HuH-7.5 (cell line): ENCODE results near the gene ESM1.
"Not testable (repeated sequence)": the region's sequence is repeated elsewhere in the genome, so short reads cannot be mapped to it uniquely, and the experiment has no call there.

Source experiments
- DNase-seq: peaks from one replicate; pipeline ENCODE4 v3.0.0; 2011; ENCODE audit warnings: low spot score

The ESM1 gene, protein sequence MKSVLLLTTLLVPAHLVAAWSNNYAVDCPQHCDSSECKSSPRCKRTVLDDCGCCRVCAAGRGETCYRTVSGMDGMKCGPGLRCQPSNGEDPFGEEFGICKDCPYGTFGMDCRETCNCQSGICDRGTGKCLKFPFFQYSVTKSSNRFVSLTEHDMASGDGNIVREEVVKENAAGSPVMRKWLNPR

DNA sequence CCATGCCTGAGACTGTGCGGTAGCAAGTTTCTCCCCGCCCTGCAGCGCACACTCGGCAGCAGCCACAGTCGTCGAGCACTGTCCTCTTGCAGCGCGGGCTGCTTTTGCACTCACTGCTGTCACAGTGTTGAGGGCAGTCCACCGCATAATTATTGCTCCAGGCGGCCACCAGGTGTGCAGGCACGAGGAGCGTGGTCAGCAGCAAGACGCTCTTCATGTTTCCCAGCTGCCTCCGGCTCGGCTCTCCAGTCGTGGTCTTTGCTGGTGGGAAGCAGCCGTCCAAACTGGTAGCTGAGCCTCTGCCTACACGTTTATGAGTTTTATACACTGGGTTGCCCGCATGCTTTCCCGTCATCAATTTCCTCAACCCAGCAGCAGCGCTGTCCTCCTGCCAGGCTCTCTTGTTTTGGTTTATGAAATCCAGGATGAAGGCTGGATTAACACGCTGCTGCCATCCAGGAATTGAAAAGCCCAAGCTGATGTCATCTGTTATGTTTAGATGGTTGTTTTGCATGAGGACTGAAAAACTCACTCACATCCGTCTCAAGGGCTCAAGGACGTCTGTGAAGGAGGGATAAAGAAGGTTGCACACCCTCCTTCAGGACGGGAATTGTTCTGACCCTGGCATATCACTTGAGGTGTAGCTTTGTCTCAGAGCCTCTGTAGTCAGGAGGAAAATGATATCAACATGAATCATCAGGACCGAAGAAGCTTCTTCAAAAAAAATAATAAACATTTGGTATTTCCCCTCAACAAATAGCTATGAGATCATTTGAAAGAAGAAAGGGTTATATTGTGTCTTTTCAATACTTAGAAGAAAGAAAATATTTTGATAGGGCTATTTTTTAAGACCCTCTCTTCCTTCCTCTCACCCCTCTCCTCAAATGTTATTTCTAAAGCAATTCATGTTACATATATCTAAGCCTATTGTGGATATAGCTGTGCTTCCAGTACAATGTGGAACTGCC, at the start of gene ESM1:
TSS of gene ESM1 (minus strand) at position 293 of the 968 bp plus-strand sequence. CDS start at position 217, 76 bp downstream.
- DNase-seq: no peak

DNA sequence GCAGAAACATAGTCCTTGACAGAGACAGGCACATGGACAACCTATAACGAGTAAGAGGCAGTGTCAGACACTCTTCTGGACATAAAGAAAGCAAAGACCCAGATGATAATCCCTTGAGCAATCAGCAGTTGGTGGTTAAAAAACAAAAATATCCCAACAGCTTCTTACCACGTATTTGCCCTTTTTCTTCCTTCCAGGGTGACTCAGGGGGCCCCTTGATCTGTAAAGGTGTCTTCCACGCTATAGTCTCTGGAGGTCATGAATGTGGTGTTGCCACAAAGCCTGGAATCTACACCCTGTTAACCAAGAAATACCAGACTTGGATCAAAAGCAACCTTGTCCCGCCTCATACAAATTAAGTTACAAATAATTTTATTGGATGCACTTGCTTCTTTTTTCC, 48.2 kb upstream of the ESM1 start:
- DNase-seq: no peak

DNA sequence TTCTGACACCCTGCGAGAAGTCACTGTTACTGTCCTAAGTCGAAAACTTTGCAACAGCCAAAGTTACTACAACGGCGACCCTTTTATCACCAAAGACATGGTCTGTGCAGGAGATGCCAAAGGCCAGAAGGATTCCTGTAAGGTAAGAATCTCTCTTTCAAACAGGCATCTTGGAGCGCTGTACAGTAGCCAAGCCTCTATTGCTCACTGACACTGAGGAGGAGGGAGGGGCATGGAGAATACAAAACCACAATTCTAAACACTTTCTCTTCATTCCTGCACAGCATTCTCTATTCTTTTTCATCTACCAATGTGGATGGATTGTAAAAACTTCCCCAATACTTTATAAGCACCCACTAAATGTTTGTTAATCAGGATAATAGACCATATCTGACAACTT, 46.1 kb upstream of the ESM1 start:
- DNase-seq: no peak

DNA sequence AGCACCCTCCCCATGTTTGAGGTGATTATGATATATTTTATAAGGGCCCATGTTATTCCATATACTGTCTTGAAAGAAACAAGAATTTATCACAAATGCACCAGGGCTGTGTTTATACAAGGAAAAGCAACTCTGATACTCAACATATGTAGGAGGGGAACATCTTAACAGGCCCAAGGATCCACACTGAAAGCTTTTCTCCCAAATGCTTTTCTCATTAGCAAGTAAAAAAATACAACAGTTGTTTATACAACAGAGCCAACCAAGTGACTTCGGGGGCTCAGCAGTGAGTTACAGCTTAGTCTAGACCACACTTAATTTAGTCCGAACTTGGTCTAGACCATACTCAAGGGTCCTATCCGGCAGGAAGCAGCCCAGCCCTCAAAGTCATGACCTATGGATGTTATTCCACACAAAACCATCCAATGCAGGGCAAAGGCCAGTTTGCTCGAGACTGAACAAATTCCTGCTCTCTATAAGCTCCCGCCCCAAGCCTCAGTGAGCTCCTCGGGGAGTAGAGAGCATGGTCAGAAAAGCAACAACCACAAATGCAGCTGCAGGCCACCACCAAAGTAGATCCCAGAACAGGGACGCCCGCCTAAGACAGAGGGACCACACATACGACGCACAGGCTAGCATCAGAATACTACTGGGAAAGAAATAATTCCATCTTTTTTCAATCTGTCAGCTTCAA, 45.4 kb upstream of the ESM1 start:
- DNase-seq: no peak

DNA sequence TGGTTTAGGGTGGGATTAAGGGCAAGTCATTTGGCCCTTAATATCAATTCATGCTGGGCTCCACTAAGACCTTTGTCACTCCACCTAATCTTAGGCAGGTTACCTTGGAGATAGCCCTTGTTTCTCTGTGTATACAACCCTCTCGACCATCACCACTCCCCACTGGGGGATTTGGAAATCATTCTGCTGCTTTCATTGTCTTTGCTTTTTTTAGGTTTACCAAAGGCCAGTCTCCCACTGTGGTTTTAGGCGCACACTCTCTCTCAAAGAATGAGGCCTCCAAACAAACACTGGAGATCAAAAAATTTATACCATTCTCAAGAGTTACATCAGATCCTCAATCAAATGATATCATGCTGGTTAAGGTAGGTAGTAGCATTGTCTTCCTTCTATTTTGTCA, 44.8 kb upstream of the ESM1 start:
- DNase-seq: no peak

DNA sequence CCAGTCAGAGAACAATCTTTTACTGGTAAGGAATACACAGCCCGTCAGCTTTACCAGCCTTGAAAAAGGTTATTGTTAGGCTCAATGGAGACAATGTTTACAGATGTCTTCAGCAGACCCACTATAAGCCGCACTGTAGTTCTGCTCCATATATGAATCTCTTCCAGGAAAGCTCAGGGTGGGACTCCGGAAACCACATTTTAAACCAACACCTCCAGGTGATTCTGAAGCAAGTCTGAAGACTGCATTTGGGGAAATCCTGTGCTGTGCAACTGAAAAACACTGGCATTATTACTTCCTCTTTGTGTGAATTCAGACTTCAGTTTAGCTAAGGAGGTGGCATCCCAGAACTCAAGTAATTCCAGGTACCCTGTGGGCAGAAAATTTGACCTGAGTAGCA, 42.2 kb upstream of the ESM1 start:
- DNase-seq: no peak

DNA sequence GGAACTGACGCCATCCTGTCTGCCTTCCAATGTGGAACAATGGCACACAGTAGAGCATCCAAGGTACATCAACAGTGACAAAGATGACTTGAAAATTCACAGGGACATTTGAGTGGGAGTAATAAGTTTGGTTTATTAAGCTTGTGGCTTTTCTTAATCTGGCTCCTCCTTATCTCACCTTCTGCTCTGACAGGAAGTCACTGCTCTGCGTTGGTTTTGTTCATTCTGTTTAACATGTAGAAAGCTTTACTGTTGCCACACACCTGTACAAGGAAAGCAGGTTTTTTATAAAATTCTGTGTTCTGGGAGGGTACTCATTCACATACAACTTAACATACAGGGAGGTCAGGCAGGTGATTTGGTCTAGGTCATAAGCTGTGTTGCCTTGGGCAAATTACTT, 37.1 kb upstream of the ESM1 start:
- no peak for DNase-seq

DNA sequence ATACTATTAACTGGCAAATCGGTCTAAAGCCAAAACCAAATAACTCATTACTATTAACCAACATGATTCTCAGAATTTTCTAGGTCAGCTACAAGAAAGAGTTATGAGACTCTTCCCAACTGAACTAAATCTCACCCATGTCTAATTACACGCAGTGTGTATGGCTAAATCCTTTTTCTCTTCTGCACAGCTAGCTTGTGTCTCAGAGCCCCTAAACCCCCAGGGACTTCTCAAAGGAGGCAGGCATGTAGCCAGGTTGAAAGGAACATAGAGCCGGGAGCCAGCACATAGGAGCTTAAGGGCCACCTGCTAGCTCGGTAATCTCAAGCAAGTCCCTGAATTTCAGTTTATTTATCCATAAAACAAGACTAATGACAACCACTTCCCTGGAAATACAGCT, 36.4 kb upstream of the ESM1 start:
- DNase-seq: no peak

DNA sequence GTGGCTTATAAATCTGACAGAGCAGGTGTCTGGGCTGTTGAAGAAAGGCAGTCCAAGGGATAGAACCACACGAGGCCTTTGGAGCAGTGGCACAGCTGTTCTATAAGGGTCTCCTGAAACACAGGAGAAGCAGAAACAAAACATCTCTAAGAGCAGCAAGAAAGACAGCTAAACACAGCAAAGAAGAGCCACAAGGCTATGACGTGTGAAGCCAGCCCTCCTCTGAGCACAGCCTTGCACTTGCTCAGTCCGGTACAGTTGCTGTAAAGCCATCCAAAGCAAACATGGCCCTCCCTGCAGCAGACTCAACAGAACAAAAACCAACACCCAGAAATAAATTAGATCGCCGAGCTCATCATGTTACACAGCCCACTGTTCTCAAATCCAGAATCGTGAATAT, 36.0 kb upstream of the ESM1 start:
- no peak for DNase-seq

DNA sequence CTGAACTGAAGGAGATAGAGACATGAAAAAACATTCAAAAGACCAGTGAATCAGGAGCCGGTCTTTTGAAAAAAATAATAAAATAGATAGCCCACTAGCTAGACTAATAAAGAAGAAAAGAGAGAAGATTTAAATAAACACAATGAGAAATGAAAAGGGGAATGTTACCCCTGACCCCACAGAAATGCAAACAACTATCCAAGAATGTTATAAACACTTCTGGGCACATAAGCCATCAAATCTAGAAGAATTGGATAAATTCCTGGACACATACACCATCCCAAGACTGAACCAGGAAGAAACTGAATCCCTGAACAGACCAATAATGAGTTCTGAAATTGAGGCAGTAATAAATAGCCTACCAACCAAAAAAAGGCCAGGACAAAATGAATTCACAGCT, 24.8 kb upstream of the ESM1 start:
- not testable (repeated sequence) for DNase-seq

DNA sequence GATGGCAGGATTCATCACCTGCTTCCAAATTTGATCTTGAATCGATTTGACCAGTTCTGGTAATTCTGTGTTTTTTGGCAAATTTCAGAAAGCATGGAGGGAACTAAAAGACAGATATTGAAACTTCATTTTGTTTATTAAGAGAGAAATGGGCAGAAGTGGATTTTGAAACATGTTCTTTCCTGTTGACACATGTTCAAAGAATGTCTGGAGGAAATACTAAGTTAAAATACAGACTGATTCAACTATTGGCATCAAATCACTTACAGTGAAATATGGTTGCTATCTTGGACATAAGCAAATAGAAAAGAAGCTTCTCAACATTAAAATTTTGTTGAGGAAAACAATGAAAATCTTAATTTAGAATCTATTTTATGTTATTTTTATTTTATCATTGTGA, 19.3 kb upstream of the ESM1 start:
- DNase-seq: no peak

DNA sequence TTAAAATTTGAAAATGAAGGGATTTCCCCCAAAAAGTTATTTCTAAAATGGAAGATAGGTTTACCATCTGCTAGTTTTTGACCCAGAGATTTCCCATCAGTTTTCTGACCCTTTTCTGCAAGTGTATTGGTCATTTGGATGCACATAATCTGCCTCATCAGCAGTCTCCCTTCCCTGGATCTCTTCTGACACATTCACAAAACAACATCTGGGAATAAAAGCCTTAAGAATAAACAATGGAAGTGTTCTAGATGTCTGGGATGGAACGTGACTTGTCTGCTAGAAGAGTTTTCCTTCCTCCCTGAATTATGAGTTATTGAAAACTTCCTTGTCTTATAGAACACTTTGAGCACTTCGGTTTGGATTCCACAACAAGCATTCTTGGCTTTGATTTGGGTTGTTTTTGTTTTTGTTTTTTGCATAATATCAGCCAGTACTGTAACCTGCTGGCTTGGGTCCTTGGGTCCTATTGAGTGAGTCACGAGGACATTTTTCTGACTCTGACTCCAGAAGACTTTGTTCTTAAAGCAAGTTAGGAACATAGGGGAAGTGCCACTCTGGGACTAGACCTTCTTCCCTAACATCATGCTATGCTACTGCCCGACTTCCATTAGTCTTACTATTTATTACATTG, 18.2 kb upstream of the ESM1 start:
- no peak for DNase-seq

DNA sequence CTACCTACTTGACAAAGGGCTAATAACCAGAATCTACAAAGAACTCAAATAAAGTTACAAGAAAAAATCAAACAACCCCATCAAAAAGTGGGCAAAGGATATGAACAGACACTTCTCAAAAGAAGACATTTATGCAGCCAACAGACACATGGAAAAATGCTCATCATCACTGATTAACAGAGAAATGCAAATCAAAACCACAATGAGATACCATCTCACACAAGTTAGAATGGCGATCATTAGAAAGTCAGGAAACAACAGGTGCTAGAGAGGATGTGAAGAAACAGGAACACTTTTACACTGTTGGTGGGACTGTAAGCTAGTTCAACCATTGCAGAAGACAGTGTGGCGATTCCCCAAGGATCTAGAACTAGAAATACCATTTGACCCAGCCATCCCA, 16.8 kb upstream of the ESM1 start:
- not testable (repeated sequence) for DNase-seq

DNA sequence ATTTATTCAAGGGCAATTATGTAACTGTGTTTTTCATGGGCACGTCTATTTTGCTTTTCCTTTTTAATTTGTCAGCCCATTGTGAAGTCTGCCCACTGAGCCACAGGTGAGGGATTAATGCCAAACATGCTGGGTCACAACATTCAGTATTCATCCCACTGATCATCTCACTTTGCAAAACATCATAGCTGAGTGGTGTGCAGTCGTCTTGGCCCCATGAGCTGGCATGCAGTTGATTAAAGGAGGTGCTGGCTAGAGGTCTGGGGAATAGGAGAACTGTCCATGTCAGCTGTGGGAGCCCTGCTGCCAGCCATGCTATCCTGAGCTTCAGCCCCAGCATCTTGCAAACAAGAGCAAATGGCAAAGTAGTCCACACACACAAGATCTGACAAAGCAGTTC, 11.7 kb upstream of the ESM1 start:
- no peak for DNase-seq

DNA sequence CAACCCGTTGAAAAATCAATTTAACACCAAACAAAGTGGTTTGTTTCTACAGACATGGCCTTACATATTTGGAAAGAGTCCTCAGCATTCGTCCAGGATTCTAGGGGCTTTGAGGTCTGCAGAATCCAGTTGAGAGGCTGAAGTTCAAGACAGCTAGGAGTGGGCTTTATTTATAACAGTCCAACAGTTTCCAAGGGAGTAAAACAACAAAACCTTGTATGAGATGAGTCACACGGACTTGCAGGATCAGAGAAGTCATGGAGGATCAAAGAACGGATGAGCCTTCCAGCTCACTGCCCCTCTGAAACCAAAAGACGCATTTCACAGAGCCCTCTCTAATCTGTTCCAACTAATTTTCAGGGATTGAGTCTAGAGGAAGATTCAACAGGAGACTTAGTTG, 11.1 kb upstream of the ESM1 start:
- no peak for DNase-seq

DNA sequence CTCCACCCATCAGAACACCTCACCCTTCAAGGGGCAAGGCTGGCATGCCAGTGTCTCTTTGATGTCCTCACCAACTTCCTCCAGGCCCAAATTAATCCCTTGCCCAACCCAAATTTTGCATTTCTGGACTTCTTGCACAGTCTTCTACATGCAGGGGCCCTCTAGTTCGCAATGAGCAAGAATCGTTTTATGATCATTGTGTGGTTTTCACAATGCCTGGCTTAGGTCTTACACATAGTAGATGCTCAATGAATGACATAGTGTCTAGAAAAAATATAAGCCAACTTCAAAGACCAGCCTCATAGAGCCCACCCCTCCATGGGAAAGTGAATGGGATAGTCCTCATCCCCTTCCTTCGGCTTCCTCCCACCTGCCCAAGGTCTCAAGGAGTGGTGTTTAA, 9.8 kb upstream of the ESM1 start:
- no peak for DNase-seq

DNA sequence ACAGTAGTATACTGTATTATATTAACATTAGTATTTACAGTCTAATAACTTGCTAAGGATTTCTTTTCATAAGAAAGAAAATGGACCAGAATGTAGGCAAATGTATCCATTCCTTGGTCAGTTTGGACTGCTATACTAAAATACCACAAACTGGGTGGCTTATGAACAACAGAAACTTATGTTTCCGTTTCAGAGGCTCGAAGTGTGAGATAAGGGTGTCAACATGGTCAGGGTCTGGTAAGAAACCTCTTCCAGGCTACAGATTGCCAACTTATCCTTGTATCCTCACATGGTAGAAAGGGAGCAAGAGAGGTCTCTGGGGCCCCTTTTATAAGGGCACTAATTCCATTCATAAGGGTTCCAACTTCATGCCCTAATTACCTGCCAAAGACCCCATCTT, 9.2 kb upstream of the ESM1 start:
- DNase-seq: no peak

DNA sequence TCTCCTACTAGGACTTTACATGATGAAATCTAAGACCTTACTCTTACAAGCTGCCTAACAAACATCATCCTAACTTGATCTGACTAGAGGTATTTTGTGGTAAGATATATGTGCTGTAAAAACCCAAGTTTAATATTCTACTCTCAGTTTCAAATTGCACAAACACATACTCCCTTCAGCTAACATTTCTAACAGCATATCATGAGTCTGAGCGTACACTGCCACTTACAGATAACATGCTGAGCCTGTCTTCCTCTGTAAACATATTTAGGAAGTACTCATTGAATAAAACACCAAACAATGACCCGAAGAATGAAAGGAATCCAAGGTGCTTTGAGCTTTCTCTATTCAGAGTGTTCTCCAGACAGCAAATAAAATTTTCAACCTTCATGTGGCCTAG, 7.9 kb upstream of the ESM1 start:
- DNase-seq: no peak

DNA sequence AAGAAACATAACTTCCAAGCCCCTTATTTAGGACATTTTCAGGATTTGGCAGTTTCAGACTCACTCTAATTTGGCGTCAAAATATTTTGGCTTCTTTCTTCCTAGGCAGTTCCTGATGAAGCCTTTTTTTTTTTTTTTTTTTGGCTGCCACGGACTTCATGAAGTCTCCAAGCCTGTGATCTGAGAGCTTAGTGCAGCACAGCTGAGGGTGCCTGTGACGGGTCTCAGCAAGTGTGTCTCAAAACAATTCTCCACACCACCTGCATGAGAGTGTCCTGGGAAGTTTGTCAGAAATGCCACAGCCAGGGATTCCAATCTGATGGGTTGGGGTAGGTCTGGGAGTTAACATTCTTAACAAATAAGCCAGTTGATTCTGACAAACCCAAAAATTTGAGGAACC, 6.0 kb upstream of the ESM1 start:
- DNase-seq: no peak

DNA sequence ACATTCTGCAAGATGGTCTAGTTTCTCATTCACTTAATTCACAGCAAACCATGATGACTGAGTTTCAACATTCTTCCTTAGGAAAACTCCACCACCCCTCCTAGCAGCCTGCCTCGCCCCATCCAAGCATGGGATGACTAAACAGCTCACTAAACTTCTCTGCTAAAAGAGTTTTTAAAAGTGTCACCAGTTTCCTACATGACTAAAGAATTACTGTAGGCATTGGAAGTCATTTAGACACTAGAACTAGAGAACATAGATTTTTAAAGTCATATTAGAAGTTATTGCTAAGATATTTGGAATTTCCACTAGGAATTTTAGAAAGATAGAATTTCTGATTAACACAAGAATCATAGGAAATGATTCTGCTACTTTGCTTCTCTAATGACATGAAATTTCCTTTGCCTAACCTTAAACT, 5.5 kb upstream of the ESM1 start:
- no peak for DNase-seq

DNA sequence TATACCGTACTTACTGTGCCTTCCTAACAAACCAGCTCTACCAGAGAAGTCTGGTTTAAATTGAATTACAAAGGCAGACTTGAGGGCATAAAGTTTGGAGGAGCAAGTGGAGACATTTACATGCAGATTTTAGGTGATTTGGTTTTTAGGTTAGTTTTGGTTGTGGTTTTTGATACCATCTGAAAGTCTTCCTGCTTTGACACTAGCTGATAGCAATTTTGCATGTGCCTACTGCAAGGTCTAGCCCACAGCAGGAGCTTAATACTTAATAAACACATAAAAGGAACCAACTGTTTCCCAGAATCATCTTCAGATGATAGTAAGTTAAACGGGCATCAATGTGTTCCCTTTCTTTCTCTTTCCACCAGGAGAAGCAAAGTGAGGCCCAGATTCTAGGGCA, 3.4 kb upstream of the ESM1 start:
- DNase-seq: no peak

DNA sequence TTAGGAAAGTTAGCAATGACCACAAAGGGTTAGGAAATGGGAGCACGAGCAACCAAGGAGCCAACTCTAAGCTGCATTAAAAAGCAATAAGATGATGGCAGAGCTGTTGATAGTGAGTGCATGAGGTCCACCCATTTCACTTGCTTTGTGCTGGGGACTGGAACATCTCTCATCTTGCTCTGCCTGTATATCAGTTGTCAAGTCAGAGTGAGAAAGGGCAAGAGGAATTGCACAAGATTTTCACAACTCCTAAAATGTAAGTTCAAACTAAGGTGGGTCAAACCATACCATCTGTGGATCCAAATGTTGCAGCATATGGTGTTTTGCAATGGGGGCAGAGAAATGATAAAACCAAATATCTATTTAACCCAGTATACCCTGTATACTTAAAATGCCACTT, 2.8 kb upstream of the ESM1 start:
- no peak for DNase-seq

DNA sequence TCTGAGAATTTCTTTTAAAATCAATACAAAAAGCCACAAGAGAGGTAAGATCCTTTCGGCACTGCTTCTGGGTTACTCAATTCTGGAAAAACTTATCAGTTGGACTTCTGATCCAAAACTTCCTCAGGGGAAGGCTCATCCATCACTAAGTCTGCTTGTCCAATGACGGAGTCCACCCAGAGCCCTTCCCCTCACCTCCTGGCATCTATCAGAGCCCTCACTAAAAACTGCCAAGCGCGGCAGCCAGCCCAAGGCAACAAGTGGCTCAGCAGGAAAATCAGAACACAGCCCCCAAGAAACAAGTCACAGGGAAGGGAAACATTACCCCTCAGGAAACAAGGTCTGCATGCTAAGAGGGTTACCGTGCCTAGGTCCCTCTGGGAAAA, 869 bp upstream of the ESM1 start:
- no peak for DNase-seq
